GM10248 (cell line): ENCODE results near the gene UHRF2.

ENCODE experiments used
- CTCF ChIA-PET: fragments of 300-600 bp; sonication (Branson Sonifier 250); formaldehyde crosslinking; extraction: SDS; loops from one replicate; lab custom pipeline; 2021; ENCODE audit warnings: antibody characterized with exemption; lab: Yijun Ruan, JAX
- POLR2A ChIA-PET: fragments of 350-650 bp; sonication (Branson Sonifier 250); formaldehyde crosslinking; extraction: SDS; loops from one replicate; lab custom pipeline; 2020; ENCODE audit warnings: antibody characterized with exemption; lab: Yijun Ruan, JAX
- DNase-seq: peaks from one replicate; pipeline ENCODE4 v3.0.0; 2012; ENCODE audit errors: extremely low spot score
- CTCF ChIP-seq: IDR thresholded peaks from 2 replicates; pipeline ENCODE4 v1.5.1; 2012; ENCODE audit warnings: mild to moderate bottlenecking, low read depth; ENCODE audit errors: extremely low read depth, missing control alignments, control extremely low read depth

Gene UHRF2

GRCh38 chr9:6553866-6554265 is 140.9 kb downstream of the UHRF2 start:
- POLR2A ChIA-PET: no interaction called here

More at GRCh38 chr9:6553866-6554265, 140.9 kb downstream of the UHRF2 start:
- no peak for TF ChIP-seq CTCF
- DNase-seq: no peak
- CTCF ChIA-PET: interaction anchor here (0.9 to 1.6 kb wide), 3 partner anchors 9 to 14 kb away, joined by 3 to 4 read pairs (median 3); no protein-coding TSS in a partner anchor
